Transverse colon (tissue), 4 donors: ENCODE measurements around the gene LOC101059915.
A peak's percentile ranks its signal among the peaks of the same experiment; 100 is the strongest.

ENCODE experiments used
- DNase-seq: peaks from one replicate; pipeline ENCODE4 v3.0.0-alpha.2; 2019
- H3K27ac ChIP-seq, 4 donors: fragments of 200-600 bp; sonication (generic); 2 replicates each; pipeline ENCODE4 v1.5.1; 2016 to 2018; ENCODE audit warnings: inconsistent platforms in 4 of 4
- H3K27me3 ChIP-seq: fragments of 200-600 bp; sonication (generic); 2 replicates; pipeline ENCODE4 v1.5.1; 2017; ENCODE audit warnings: inconsistent platforms
- H3K36me3 ChIP-seq, 4 donors: fragments of 200-600 bp; sonication (generic); 2 replicates each; pipeline ENCODE4 v1.5.1; 2017 to 2019; ENCODE audit warnings: inconsistent platforms in 4 of 4
- H3K4me1 ChIP-seq, 4 donors: fragments of 200-600 bp; sonication (generic); 2 replicates each; pipeline ENCODE4 v1.5.1; 2017 to 2020; ENCODE audit warnings: inconsistent platforms in 4 of 4
- H3K4me3 ChIP-seq, 4 donors: fragments of 200-600 bp; sonication (generic); 1 replicate in 1 of 4; 2 replicates in 3 of 4; pipeline versions ENCODE4 v1.5.1 to v1.6.1; 2017 to 2019; ENCODE audit warnings: inconsistent platforms in 4 of 4
- H3K9me3 ChIP-seq, 2 donors: fragments of 200-600 bp; sonication (generic); 2 replicates each; pipeline ENCODE4 v1.5.1; 2017 to 2019; ENCODE audit warnings: inconsistent platforms in 2 of 2
- CTCF ChIP-seq, 5 experiments: fragments of 200-600 bp in 3 of 5; fragments of 450-650 bp in 2 of 5; sonication (generic) in 3 of 5; IDR thresholded peaks; 1 replicate in 2 of 5; 2 replicates in 3 of 5; pipeline ENCODE4 v1.5.1; 2016 to 2017; ENCODE audit warnings: antibody characterized with exemption in 5 of 5, inconsistent platforms in 3 of 5, mild to moderate bottlenecking in 2 of 5, moderate library complexity in 1 of 5
- EP300 ChIP-seq: sonication (generic); formaldehyde crosslinking; IDR thresholded peaks from one replicate; pipeline ENCODE4 v1.6.1; 2017; ENCODE audit warnings: antibody characterized with exemption, low read depth
- POLR2A ChIP-seq: fragments of 450-650 bp; IDR thresholded peaks from one replicate; pipeline ENCODE4 v1.6.1; 2016; ENCODE audit warnings: antibody characterized with exemption, mild to moderate bottlenecking, moderate library complexity
- POLR2AphosphoS5 ChIP-seq, 3 donors: sonication (generic); formaldehyde crosslinking; IDR thresholded peaks; one replicate each; pipeline ENCODE4 v1.6.1; 2016; ENCODE audit warnings: antibody characterized with exemption in 3 of 3
- WGBS, 2 donors: methylation state at CpG; one replicate each; pipeline ENCODE4 v1.1.5; 2018; ENCODE audit warnings: low coverage in 1 of 2; 5-methylcytosine and 5-hydroxymethylcytosine counted together
- in situ Hi-C, 4 donors: fragments of 200-750 bp; cut with MboI; loops; one replicate each; pipeline versions ENCODE4 v1.15.0 to v1.15.1; 2017; ENCODE audit warnings: low sequenced_read_pairs in 3 of 4, low pct_ligation_motif_present in 1 of 4, low pct_unique_long_range_greater_than_20kb in 1 of 4
- intact Hi-C: fragments of 100-400 bp; cut with DNase I; formaldehyde crosslinking; loops from one replicate; pipeline ENCODE4 v1.15.1; 2023; ENCODE audit warnings: low total_unique reads

Gene LOC101059915

DNA sequence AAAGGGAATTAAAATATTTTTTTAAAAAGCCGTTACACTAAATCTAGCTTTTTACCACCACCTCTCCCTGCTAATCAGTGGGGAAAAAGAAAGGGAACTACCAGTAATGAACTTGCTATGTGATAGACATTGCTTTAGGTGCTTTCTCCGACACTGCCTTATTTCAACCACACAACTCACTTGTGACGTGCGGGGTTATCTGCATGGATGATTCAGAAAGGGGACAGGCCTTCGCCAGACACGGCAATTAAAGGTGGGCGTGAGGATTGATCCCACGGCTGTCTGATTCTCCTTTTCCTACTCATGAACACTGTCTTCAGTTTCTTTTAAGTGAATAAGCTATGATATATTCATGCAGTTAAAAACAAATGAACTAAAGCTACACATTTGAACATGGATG is 48.2 kb upstream of the LOC101059915 start:
- Histone ChIP-seq H3K9me3 (no peaks in the 10 kb centered on the region), H3K4me3 (no peak overlapping the region), H3K27ac (peak overlapping the region in 3 of 4 donors; percentile 68 to 84 (median 81)), H3K27me3 (no peaks in the 10 kb centered on the region), H3K36me3 (no peaks in the 10 kb centered on the region), H3K4me1 (peaks cover 17 to 46% (median 33%) of the 10 kb centered on the region in 4 donors)
- no peak for DNase-seq
- WGBS, 2 donors = 82% methylated on average over 8 of the region's 8 CpGs; no CpG with 5 or more reads in 1 of the 2 donors
- TF ChIP-seq POLR2A = no peak
- no peak for TF ChIP-seq POLR2AphosphoS5 (IDR thresholded peaks at IDR 0.05)
- no peak for TF ChIP-seq CTCF (IDR thresholded peaks at IDR 0.05)
- TF ChIP-seq EP300 = no peak
- intact Hi-C loops = no loop called here
- in situ Hi-C loops = no loop called here

GRCh38 chrX:71619986-71620385 is 47.4 kb upstream of the LOC101059915 start:
- TF ChIP-seq CTCF (IDR thresholded peaks at IDR 0.05) = no peak
- no peak for TF ChIP-seq EP300
- TF ChIP-seq POLR2AphosphoS5 (IDR thresholded peaks at IDR 0.05) = no peak
- H3K4me1 ChIP-seq = peaks cover 17 to 51% (median 33%) of the 10 kb centered on the region in 4 donors
- H3K27me3 ChIP-seq = no peaks in the 10 kb centered on the region
- H3K4me3 ChIP-seq = no peak overlapping the region
- in situ Hi-C loops (no loop called here), intact Hi-C loops (no loop called here)
- H3K27ac ChIP-seq = peak overlapping the region in 1 of 4 donors; percentile 35
- no peaks in the 10 kb centered on the region for H3K9me3 ChIP-seq
- H3K36me3 ChIP-seq = no peaks in the 10 kb centered on the region
- 67% methylated on average over 1 of the region's 1 CpG; no CpG with 5 or more reads in 1 of the 2 donors for WGBS, 2 donors
- DNase-seq = no peak

GRCh38 chrX:71621603-71622002 is 45.7 kb upstream of the LOC101059915 start:
- 49% methylated on average over 6 of the region's 6 CpGs; no CpG with 5 or more reads in 1 of the 2 donors for WGBS, 2 donors

GRCh38 chrX:71622032-71622575 is 45.2 kb upstream of the LOC101059915 start:
- TF ChIP-seq EP300 = no peak
- TF ChIP-seq POLR2AphosphoS5 (IDR thresholded peaks at IDR 0.05) = no peak
- TF ChIP-seq CTCF (IDR thresholded peaks at IDR 0.05) = no peak
- in situ Hi-C loops (no loop called here), intact Hi-C loops (no loop called here)
- H3K27me3 ChIP-seq = no peaks in the 10 kb centered on the region
- H3K36me3 ChIP-seq = no peaks in the 10 kb centered on the region
- peaks cover 17 to 68% (median 36%) of the 10 kb centered on the region in 4 donors for H3K4me1 ChIP-seq
- no peak overlapping the region for H3K4me3 ChIP-seq
- H3K27ac ChIP-seq = peak overlapping the region; percentile 88 to 94 (median 91)
- H3K9me3 ChIP-seq = no peaks in the 10 kb centered on the region
- whole genome bisulfite sequencing, 2 donors = 57% methylated on average over 9 of the region's 9 CpGs; no CpG with 5 or more reads in 1 of the 2 donors
- no peak for DNase-seq

More at GRCh38 chrX:71621603-71622002, 45.7 kb upstream of the LOC101059915 start:
- Histone ChIP-seq H3K4me1 (peaks cover 17 to 64% (median 33%) of the 10 kb centered on the region in 4 donors), H3K36me3 (no peaks in the 10 kb centered on the region), H3K27ac (peak overlapping the region; percentile 88 to 94 (median 91)), H3K4me3 (no peak overlapping the region), H3K27me3 (no peaks in the 10 kb centered on the region), H3K9me3 (no peaks in the 10 kb centered on the region)
- DNase-seq = peak; percentile 47
- TF ChIP-seq POLR2AphosphoS5 (IDR thresholded peaks at IDR 0.05) = no peak
- TF ChIP-seq POLR2A = no peak
- no peak for TF ChIP-seq EP300
- TF ChIP-seq CTCF (IDR thresholded peaks at IDR 0.05) = no peak
- intact Hi-C loops (no loop called here), in situ Hi-C loops (no loop called here)
